H1 (cell line): ENCODE data around the gene TMEM229B. TPM values are rescaled to one million over a fixed set of nuclear protein-coding genes. Genes with fewer than 3 reads are reported as not detected.

ENCODE experiments used
- CTCF ChIA-PET: fragments of 300-600 bp; sonication (Branson Sonifier 250); formaldehyde crosslinking; loops from one replicate; lab custom pipeline; 2021; ENCODE audit not compliant: partially characterized antibody; lab: Charles Lee
- POLR2A ChIA-PET: fragments of 300-600 bp; sonication (Branson Sonifier 250); formaldehyde crosslinking; loops from one replicate; lab custom pipeline; 2021; ENCODE audit warnings: inconsistent platforms; ENCODE audit not compliant: partially characterized antibody; lab: Charles Lee
- DNase-seq, 2 experiments: peaks; one replicate each; pipeline versions ENCODE4 v3.0.0 to v3.0.0-alpha.2; 2010 to 2022; ENCODE audit warnings: low spot score in 2 of 2, low read depth in 1 of 2, mixed read lengths in 1 of 2
- FAIRE-seq: peaks from 2 replicates; lab custom pipeline; 2011; peaks lifted over from hg19 to GRCh38; lab: Jason Lieb, UNC
- H2AFZ ChIP-seq: 2 replicates; pipeline ENCODE4 v1.8.1; 2012; ENCODE audit warnings: low read length, inconsistent platforms
- H2AK5ac ChIP-seq: 2 replicates; pipeline ENCODE4 v1.6.1; 2013; ENCODE audit warnings: low read depth, low read length
- H2BK120ac ChIP-seq: replicated peaks from 2 replicates; pipeline ENCODE3; 2013; ENCODE audit warnings: low read depth, low read length, inconsistent platforms
- H2BK12ac ChIP-seq: 2 replicates; pipeline ENCODE4 v1.6.1; 2013; ENCODE audit warnings: low read depth, low read length
- H2BK15ac ChIP-seq: 2 replicates; pipeline ENCODE4 v1.6.1; 2013; ENCODE audit warnings: low read length
- H2BK20ac ChIP-seq: 2 replicates; pipeline ENCODE4 v1.6.1; 2013; ENCODE audit warnings: low read length
- H2BK5ac ChIP-seq: 2 replicates; pipeline ENCODE4 v1.6.1; 2013; ENCODE audit warnings: low read depth, low read length
- H3K14ac ChIP-seq: 2 replicates; pipeline ENCODE4 v1.6.1; 2013; ENCODE audit warnings: inconsistent platforms; ENCODE audit not compliant: insufficient read length
- H3K18ac ChIP-seq: 2 replicates; pipeline ENCODE4 v1.6.1; 2013; ENCODE audit warnings: low read length; ENCODE audit errors: extremely low read depth
- H3K23ac ChIP-seq: 2 replicates; pipeline ENCODE4 v1.6.1; 2013; ENCODE audit warnings: inconsistent platforms; ENCODE audit not compliant: insufficient read length
- H3K23me2 ChIP-seq: 2 replicates; pipeline ENCODE4 v1.6.1; 2013; ENCODE audit warnings: low read depth, low read length
- H3K27ac ChIP-seq: 2 replicates; pipeline ENCODE4 v1.6.1; 2011; ENCODE audit warnings: low read depth, low read length, inconsistent platforms
- H3K27me3 ChIP-seq, 4 experiments: replicated peaks in 1 of 4; 1 replicate in 1 of 4; 2 replicates in 3 of 4; pipeline versions ENCODE4 v1.6.1 to v1.8.1; 2011 to 2013; ENCODE audit warnings: low read length in 3 of 4, mild to moderate bottlenecking in 3 of 4, inconsistent platforms in 2 of 4, mixed read lengths in 2 of 4, moderate library complexity in 1 of 4; ENCODE audit not compliant: control insufficient read depth in 3 of 4, insufficient read depth in 3 of 4; ENCODE audit errors: extremely low read depth in 1 of 4
- H3K36me3 ChIP-seq, 4 experiments: 2 replicates each; pipeline versions ENCODE4 v1.6.1 to v1.8.1; 2011 to 2013; ENCODE audit warnings: mild to moderate bottlenecking in 4 of 4, low read length in 3 of 4, moderate library complexity in 2 of 4, control low read depth in 1 of 4, inconsistent platforms in 1 of 4; ENCODE audit not compliant: insufficient read depth in 4 of 4, control insufficient read depth in 2 of 4
- H3K4ac ChIP-seq: replicated peaks from 2 replicates; pipeline ENCODE3; 2013; ENCODE audit warnings: low read length, low read depth, mixed read lengths, inconsistent platforms; ENCODE audit not compliant: insufficient read length
- H3K4me1 ChIP-seq, 4 experiments: replicated peaks in 1 of 4; 1 replicate in 1 of 4; 2 replicates in 3 of 4; pipeline versions ENCODE4 v1.6.1 to v1.8.1; 2011 to 2013; ENCODE audit warnings: low read length in 3 of 4, inconsistent platforms in 2 of 4, mixed read lengths in 1 of 4; ENCODE audit not compliant: insufficient read depth in 4 of 4, control insufficient read depth in 3 of 4
- H3K4me2 ChIP-seq, 2 experiments: 2 replicates each; pipeline versions ENCODE4 v1.6.1 to v1.8.1; 2011 to 2013; ENCODE audit warnings: low read depth in 2 of 2, low read length in 2 of 2, control low read depth in 1 of 2, inconsistent platforms in 1 of 2, mild to moderate bottlenecking in 1 of 2; ENCODE audit not compliant: insufficient read depth in 1 of 2
- H3K4me3 ChIP-seq, 4 experiments: fragments of 200-600, 300-600 bp in 1 of 4; sonication (generic), shearing (Covaris generic), sonication (Bioruptor Twin) in 1 of 4; 2 replicates each; pipeline versions ENCODE4 v1.5.1 to v1.8.1; 2011 to 2016; ENCODE audit warnings: low read length in 4 of 4, low read depth in 3 of 4, control low read depth in 2 of 4, inconsistent platforms in 2 of 4, mild to moderate bottlenecking in 2 of 4, mixed read lengths in 1 of 4, moderate library complexity in 1 of 4; ENCODE audit not compliant: insufficient read depth in 2 of 4; ENCODE audit errors: extremely low read depth in 1 of 4
- H3K56ac ChIP-seq: replicated peaks from 2 replicates; pipeline ENCODE3; 2013; ENCODE audit warnings: low read depth, mild to moderate bottlenecking, mixed read lengths, low read length, inconsistent platforms; ENCODE audit not compliant: insufficient read length
- H3K79me1 ChIP-seq: 2 replicates; pipeline ENCODE4 v1.6.1; 2013; ENCODE audit warnings: low read depth, low read length, control low read depth
- H3K79me2 ChIP-seq, 2 experiments: 2 replicates each; pipeline versions ENCODE4 v1.6.1 to v1.8.1; 2012 to 2013; ENCODE audit warnings: low read length in 2 of 2, mild to moderate bottlenecking in 2 of 2, inconsistent platforms in 1 of 2; ENCODE audit not compliant: insufficient read depth in 2 of 2, control insufficient read depth in 1 of 2
- H3K9ac ChIP-seq, 4 experiments: replicated peaks in 1 of 4; 1 replicate in 1 of 4; 2 replicates in 3 of 4; pipeline versions ENCODE4 v1.6.1 to v1.8.1; 2011 to 2013; ENCODE audit warnings: low read depth in 3 of 4, low read length in 3 of 4, control low read depth in 2 of 4, mild to moderate bottlenecking in 2 of 4, moderate library complexity in 2 of 4, inconsistent platforms in 1 of 4; ENCODE audit errors: extremely low read depth in 1 of 4
- H3K9me3 ChIP-seq, 2 experiments: 2 replicates each; pipeline versions ENCODE4 v1.6.1 to v1.8.1; 2012 to 2013; ENCODE audit warnings: mild to moderate bottlenecking in 2 of 2, moderate library complexity in 2 of 2, control low read depth in 1 of 2, inconsistent platforms in 1 of 2, low read depth in 1 of 2, low read length in 1 of 2, mixed read lengths in 1 of 2; ENCODE audit not compliant: insufficient read depth in 2 of 2
- H4K20me1 ChIP-seq, 2 experiments: replicated peaks in 1 of 2; 2 replicates each; pipeline versions ENCODE3 to v1.8.1; 2011 to 2013; ENCODE audit warnings: inconsistent platforms in 2 of 2, low read length in 2 of 2, mild to moderate bottlenecking in 1 of 2; ENCODE audit not compliant: insufficient read depth in 2 of 2, control insufficient read depth in 1 of 2
- H4K5ac ChIP-seq: 2 replicates; pipeline ENCODE4 v1.6.1; 2013; ENCODE audit warnings: low read length, low read depth, mixed read lengths, inconsistent platforms; ENCODE audit not compliant: insufficient read length
- H4K8ac ChIP-seq: 2 replicates; pipeline ENCODE4 v1.8.0; 2013; ENCODE audit warnings: mild to moderate bottlenecking, moderate library complexity, low read length, inconsistent platforms; ENCODE audit not compliant: insufficient read depth; ENCODE audit errors: extremely low read depth
- H4K91ac ChIP-seq: replicated peaks from 2 replicates; pipeline ENCODE3; 2013; ENCODE audit warnings: low read length, mixed read lengths, inconsistent platforms; ENCODE audit not compliant: insufficient read length
- MAFK ChIP-seq: IDR thresholded peaks from 2 replicates; pipeline ENCODE4 v1.6.1; 2012; ENCODE audit warnings: low read depth, mild to moderate bottlenecking, improper control_type of control experiment, low read length
- RBBP5 ChIP-seq: IDR thresholded peaks from 2 replicates; pipeline ENCODE4 v1.7.1; 2012; ENCODE audit warnings: low read depth, mild to moderate bottlenecking, inconsistent platforms, low read length, moderate library complexity, borderline replicate concordance
- WGBS, 2 experiments: shearing (Covaris generic) in 1 of 2; methylation state at CpG; one replicate each; pipeline versions ENCODE4 v1.1.6 to v1.1.7; 2013 to 2015; ENCODE audit warnings: low lambda C conversion rate in 2 of 2, mixed read lengths in 2 of 2, inconsistent platforms in 1 of 2, low coverage in 1 of 2, missing lambda C conversion rate in 1 of 2; ENCODE audit not compliant: insufficient replicate concordance in 2 of 2, insufficient coverage in 1 of 2, insufficient read length in 1 of 2; ENCODE audit errors: extremely low coverage in 1 of 2, missing lambda C conversion rate in 1 of 2; 5-methylcytosine and 5-hydroxymethylcytosine counted together
- polyA plus RNA-seq, 7 experiments: library from polyadenylated mRNA; depleted of rRNA in 3 of 7; stranded (reverse) in 5 of 7; unstranded in 2 of 7; fragments of >200 nt in 5 of 7; fragments of 200-250 nt in 2 of 7; gene quantifications; 1 replicate in 5 of 7; 2 replicates in 1 of 7; 4 replicates in 1 of 7; pipeline versions ENCODE4 v1.2.1 to v1.2.3, GENCODE V29; 2011 to 2013; ENCODE audit warnings: missing spikeins in 2 of 7, mixed read lengths in 2 of 7
- total RNA-seq: library from RNA; stranded (reverse); fragmentation: NEBNext Ultra II Directional; extraction: Animal tissue kit (Norgen Biotek cat#: 25700); gene quantifications from 2 replicates; pipeline ENCODE4 v1.2.1, GENCODE V29; 2021

Gene TMEM229B
- total and polyA plus RNA-seq, 2 of the 8 experiments (the other 6 are each of a cell fraction or from before 2014, with no cell fraction given): 0.73 to 0.85 TPM

DNA sequence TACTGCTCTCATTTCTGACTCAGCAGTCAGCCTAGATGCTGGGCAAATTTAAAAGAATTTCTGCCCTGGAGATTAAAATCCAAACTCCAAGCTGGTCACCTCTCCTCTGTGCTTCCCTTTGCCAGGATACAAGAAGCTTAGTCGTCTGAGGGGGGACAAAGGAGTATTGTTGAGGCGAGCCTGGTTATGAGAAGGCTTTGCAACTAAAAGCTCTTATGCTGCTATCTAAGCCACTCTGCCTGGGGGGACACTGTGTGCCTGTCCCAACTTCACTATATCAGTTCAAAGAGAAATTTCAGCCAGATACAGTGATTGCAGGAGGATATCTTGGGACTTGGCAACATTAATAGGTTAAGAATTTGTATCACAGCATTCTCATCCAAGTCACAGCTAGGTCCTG, 33.7 kb upstream of the TMEM229B start:
- no peak overlapping the region for H3K18ac ChIP-seq
- no peaks in the 10 kb centered on the region; a peak in 1 of 7 replicates for H3K4me1 ChIP-seq
- H3K14ac ChIP-seq: no peak overlapping the region
- H2AK5ac ChIP-seq: no peak overlapping the region
- no peaks in the 10 kb centered on the region for H3K23me2 ChIP-seq
- H3K4ac ChIP-seq: no peak overlapping the region
- DNase-seq: no peak
- no peaks in the 10 kb centered on the region for H4K20me1 ChIP-seq
- no peak overlapping the region for H2AFZ ChIP-seq
- no peak overlapping the region for H2BK20ac ChIP-seq
- H4K5ac ChIP-seq: no peak overlapping the region
- H3K23ac ChIP-seq: no peak overlapping the region
- no peaks in the 10 kb centered on the region for H3K79me2 ChIP-seq
- H3K4me2 ChIP-seq: no peak overlapping the region
- no peak overlapping the region for H3K56ac ChIP-seq
- H2BK5ac ChIP-seq: no peak overlapping the region
- CTCF ChIA-PET: interaction anchor here (0.5 to 43.6 kb wide), 9 partner anchors 9 to 148 kb away, joined by 3 to 924 read pairs (median 3); no protein-coding TSS in a partner anchor
- H3K9ac ChIP-seq: no peak overlapping the region
- no peak overlapping the region for H4K91ac ChIP-seq
- no peaks in the 10 kb centered on the region for H3K79me1 ChIP-seq
- H3K9me3 ChIP-seq: no peaks in the 10 kb centered on the region
- no peak overlapping the region for H3K27ac ChIP-seq
- no peak overlapping the region for H2BK12ac ChIP-seq
- H3K27me3 ChIP-seq: peaks cover 0 to 7% (median 2%) of the 10 kb centered on the region in 4 experiments; a peak in 4 of 7 replicates
- no peak overlapping the region for H3K4me3 ChIP-seq
- no peaks in the 10 kb centered on the region for H3K36me3 ChIP-seq
- no peak for FAIRE-seq
- 80% methylated on average over 2 of the region's 2 CpGs; no CpG with 5 or more reads in 1 of the 2 experiments for WGBS, 2 experiments
- H2BK15ac ChIP-seq: no peak overlapping the region
- H4K8ac ChIP-seq: no peak overlapping the region
- POLR2A ChIA-PET: interaction anchor here (1.6 kb wide), 1 partner anchor 19 kb away, joined by 4 read pairs; no protein-coding TSS in a partner anchor
- TF ChIP-seq RBBP5 (no peak), MAFK (no peak)
- no peak overlapping the region for H2BK120ac ChIP-seq
